ENCODE data around the gene POLK.
A peak's percentile ranks its signal among the peaks of the same experiment; 100 is the strongest.
"Not testable (repeated sequence)": the region's sequence is repeated elsewhere in the genome, so short reads cannot be mapped to it uniquely, and the experiment has no call there.

The POLK gene

DNA sequence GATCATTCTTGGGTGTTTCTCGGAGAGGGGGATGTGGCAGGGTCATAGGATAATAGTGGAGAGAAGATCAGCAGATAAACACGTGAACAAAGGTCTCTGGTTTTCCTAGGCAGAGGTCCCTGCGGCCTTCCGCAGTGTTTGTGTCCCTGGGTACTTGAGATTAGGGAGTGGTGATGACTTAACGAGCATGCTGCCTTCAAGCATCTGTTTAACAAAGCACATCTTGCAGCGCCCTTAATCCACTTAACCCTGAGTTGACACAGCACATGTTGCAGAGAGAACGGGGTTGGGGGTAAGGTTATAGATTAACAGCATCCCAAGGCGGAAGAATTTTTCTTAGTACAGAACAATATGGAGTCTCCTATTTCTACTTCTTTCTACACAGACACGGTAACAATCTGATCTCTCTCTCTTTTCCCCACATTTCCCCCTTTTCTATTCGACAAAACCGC is 99.2 kb downstream of the POLK start:
- not testable (repeated sequence) for DNase-seq (ENCODE audit: low spot score)

DNA sequence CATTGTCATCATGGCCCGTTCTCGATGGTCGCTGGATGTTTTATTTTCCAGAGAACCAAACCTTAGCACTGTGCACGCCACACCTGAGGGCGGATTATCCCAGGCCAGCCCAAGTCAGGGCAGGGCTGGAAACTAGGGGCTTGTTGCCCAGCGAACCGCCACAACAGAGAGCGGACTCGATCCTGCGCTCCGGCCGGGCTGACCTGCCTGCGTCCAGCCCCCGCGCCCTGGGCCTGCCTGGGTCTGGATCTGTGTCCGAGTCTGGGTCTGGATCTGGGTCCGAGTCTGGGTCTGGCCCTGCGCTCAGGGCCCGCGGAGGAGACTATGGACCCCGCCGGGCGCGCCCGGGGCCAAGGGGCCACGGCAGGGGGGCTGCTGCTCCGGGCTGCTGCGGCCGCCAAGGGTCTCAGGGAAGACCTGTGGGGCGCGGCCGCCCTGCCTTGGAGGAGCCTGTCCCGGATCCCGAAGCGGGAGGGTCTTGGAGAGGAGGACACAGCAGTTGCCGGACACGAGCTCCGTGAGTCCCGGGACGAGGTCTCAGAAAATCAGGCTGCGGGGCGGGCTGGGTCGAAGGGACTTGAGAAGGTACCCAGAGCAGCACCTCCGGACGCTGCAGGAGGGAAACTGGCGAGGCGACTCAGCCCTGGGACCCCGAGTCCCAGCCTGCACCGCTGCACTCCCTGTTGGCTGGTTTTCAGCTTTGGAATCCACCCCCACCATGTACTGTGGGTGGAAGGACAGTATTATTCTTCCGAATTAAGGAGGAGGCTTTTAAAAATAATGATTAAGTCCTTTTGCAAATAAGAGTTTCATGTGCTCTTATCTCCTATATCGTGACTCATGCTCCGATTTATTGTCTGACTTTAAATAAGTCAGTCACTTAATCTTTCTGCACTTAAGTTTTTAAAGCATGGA is 99.9 kb downstream of the POLK start, which contains the start of gene ANKDD1B:
Gene ANKDD1B, plus strand, starts transcription at position 143 of the 915 bp plus-strand sequence. Its CDS starts 182 bp downstream, at position 325.
- DNase-seq (ENCODE audit: low spot score): peak; percentile 68

DNA sequence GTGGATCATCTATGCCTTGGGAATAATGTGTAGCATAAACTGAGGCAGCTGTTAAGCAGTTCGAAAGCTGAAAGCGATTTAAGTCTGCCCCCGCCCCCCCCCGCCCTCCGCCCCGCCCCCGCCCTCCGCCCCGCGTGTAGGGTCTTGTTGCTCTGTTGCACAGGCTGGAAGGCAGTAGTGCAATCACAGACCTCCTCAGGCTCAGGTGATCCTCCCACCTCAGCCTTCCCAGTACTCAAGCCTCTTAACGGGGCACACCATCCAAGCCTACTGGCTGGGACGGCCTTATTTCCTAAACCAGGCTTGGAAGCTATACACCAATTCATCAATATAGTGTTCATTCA is 100.5 kb downstream of the POLK start:
- DNase-seq (ENCODE audit: low spot score): no peak

DNA sequence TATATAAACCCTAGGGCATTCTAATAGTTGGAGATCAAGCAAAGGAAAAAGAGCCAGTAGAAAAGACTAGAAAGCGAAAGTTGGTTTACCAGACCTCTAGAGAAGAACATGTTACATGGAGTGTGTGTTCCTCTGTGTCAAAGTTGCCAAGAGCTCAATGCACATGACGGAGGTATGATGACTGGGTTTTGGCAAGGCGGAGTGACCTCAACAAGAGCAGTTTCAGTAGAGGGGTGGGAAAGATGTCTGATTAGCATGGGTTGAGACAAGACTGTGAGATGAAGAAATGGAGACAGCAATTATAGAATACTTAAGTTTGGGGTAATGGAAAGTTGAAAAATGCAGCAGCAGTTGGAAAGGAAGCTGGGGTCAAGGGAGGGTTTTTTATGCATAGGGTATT is 101.2 kb downstream of the POLK start:
- DNase-seq (ENCODE audit: low spot score): no peak

DNA sequence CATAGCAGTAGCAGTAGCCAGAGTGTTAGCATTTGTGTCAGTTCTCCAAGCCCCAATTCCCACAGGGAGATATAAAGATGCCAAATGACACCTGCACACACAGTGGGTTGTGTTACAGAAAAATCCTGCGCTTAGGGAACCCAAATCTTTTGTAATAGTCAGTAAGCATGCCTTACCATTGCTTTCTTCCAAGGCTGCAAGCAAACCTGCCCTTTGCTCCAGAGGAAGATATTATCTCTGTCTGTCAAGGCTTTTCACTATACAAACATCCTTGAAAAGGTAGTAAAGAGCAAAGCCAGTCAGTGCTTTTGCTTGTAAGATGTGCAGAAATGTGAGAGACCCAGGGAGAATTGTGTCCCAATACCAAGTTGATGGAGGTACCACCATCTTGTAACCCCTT is 102.5 kb downstream of the POLK start:
- no peak for DNase-seq (ENCODE audit: low spot score)

DNA sequence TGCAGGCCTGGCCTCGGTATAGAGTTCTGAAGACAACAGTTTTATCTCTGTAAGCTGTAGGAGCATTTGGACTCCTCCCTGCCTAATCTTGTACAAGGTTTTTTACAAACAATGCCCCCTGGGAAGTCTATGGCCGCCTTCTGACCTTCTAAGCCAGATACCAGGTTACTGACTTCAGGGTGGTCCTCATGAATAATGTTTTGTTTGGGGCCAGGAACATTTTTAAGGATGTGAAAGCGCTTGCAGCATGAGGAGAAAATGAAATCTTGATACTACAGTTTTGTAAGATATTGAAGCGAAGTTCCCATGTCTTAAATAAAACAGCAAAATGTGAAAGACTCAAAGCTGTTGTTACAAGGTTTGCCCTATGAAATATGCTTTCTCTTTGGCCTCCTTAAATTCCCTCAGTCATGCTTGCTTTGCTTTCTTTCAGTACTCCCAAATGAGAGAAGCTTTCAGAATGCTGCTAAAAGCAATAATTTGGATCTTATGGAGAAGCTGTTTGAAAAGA is 104.7 kb downstream of the POLK start:
- DNase-seq (ENCODE audit: low spot score): peak; percentile 59

DNA sequence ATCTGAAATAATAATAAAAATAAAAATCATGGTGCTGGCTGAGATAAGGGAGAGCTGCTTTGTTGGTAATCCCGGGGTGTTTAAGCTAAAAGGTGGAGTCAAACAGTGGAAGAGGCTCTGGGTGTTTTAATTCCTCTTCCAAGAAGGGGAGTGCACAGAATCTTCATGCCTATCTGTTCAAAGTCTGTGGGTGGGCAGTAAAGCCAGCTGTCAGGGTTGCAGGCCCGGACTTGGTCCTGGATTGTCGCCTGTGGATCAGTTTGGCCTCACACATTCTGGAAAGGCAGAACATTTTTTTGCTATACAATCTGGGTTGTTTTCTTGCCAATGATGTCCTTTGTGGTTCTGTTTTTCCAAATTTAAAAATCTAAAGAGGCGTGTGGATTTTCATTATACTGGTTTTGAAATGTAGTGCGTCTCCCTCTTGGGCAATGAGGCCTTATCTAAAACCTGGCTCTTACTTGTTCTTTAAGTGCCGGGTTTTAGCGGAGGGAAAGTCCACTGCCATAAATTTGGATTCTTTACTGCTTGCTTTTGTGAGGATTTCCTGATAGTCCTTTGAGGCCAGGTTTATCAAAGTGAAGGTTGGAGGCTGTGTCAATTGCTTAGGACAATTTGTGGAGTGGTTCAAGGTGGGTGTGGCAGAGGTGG is 105.4 kb downstream of the POLK start:
- no peak for DNase-seq (ENCODE audit: low spot score)

DNA sequence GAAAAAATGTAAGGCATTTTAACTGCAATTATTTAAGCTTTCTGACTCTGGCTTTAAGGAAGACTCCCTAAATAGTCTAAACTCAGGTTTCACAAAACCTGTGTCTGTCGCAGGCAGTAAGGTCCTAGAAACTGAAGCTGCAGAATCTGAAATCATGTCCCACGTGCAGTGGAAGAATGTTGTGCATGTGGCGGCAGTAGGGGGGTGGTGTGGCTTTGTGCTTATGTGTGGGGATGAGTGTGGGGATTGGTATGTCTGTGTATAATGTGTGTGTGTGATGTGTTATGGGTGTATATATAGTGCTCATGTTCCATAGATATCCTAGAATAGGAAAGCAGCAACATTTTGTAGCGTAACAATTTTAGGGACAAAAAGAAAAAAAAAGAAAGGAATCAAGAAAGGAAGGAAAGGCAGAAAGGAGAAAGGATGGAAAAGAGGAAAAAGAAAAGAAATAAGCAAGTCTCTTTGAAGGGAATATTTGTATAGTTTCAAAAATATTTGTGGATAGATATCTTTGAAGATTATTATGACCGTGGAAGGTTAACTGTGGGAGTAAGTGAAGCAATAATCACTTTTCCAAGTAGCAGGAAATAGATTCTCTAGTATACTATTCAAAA is 106.2 kb downstream of the POLK start:
- DNase-seq (ENCODE audit: low spot score): no peak

DNA sequence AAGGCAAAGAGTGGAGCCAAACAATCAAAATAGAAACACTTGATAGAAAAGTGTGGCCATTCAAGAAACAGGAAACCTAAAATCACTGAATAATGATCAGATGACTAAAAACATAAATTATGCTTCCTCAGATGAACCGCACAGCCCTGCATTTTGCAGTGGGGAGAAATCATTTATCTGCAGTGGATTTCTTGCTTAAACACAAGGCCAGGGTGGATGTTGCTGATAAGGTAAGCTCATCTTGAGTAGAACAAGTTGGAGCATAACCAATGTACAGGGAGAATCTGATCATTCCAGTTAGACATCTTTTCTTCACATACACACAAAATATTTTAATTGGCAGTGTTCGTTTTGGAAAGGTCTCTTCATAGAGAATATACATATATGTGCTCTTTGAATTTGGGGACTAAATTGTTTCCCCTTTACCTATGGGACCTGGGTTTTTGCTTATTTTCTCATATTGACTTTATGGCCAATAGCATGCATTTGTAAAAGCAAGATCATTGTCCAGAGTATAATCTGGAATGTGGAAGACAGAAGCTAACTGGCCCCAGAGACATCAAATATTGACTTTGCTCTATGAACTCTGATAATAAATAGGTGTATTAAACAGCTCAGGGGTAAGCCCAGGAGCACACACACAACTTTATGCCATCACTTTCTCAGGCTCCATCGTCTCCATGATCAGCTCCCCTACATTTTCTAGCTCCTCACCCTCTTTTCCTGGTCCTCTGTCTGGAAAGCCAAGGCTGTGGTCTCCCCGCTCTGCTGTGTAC is 108.7 kb downstream of the POLK start:
- DNase-seq (ENCODE audit: low spot score): no peak

DNA sequence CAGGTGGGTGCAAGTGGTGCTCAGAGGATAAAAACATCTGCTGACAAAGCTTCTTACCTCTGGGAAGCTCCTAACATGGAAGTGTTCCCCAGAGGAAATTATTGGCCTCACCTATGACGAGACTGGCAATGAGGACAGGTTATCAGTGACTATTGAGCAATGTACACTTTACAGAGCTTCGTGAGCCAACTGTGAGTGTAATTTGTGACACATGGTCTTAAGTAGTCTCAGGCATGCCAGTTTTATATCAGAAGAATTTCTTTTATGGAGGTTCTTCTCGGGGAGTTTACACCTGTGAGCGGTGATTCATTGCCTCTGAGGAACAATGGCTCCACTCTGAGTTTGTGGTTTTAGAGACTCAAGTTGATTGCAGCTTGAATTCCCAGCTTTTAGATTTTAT is 110.9 kb downstream of the POLK start:
- DNase-seq (ENCODE audit: low spot score): no peak

DNA sequence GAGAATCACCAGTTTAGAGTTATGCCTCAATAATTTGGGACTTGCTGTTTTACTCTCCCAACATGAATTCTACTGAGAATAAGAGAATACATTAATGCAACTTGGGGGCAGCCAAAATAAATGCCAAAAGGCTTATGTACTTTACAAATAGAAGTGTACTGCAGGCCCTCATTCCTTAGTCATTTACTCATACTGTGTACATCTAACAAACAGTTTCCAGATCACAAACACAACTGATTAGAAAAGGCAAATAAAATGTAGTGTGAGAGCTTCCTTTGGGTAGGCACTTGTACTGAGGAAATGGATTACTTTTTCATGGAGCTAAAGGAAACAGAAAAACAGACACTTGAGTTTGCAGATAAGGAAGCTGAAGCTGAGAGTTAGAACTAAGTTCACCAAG is 112.2 kb downstream of the POLK start:
- no peak for DNase-seq (ENCODE audit: low spot score)

DNA sequence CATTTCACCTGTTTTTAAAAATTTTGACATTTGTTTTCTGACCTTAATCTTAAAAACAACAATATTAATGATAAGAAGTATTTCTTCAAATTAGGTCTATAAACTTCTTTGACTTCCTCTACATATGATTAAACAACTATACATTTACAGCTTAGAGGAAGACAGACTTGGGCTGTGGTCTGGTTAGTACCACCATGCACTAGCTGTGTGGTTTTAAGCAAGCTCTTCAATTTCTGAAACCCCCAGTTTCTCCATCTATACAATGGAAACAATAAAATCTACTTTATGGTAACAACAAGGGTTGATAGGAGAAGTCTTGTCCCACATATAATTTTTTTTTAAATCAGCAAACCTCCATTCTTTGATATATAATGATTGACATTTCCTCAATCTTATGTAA is 115.3 kb downstream of the POLK start:
- DNase-seq (ENCODE audit: low spot score): no peak

DNA sequence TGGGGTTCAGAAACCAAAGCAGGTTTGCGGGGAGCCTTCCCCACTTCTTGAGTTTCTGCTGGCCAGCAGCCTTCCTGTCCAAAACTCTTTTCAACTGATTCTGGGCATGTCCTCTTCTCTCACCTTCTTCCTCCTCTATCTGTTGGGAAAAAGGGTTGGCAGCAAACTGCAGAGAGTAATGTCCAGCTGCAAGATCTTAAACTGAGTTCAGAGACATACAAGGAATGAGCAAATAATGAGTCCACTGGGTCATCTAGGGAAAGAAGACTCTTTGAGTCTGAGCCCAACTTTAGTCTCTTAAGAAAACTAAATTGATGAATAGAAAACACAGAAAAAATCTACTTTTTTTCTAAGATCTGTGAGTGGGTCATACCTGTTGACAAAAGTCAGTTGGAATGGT is 116.1 kb downstream of the POLK start:
- DNase-seq (ENCODE audit: low spot score): no peak

DNA sequence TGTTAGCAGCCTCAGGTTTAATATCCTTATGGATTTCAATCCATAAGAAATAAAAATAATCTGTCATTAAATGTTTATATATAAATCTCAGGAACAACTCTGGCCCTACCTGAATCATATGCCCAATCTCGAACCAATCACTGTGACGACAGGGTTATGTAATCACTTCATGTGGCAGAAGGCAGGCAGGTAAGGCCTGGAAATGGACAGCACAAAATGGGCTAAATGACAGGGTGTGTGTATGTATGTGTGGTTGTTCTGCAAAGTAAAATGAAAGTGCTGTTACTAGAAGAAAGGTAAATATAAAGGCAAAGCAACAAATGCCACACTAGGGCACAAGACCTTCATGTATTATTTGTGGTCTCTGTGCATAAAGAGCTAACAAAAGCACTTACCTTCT is 119.2 kb downstream of the POLK start:
- DNase-seq (ENCODE audit: low spot score): no peak

DNA sequence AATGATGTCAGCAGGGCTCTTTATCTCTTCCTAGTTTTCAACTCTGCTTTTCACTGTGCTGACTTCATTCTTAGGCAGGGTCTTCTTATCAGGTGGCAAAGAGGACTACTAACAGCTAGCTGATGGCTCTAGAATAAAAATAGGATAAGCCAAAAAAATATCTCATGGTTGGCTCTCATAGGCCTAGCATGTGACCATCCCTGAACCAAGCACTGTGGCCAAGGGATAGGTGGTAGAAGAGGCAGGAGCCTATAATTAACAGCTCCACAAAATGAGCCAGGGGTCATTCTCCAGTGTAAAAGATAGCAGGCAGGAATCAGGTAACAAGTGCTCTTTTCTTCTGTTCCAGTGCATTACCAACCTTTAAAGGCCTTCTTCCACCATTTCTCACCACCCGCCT is 120.6 kb downstream of the POLK start:
- DNase-seq (ENCODE audit: low spot score): no peak

DNA sequence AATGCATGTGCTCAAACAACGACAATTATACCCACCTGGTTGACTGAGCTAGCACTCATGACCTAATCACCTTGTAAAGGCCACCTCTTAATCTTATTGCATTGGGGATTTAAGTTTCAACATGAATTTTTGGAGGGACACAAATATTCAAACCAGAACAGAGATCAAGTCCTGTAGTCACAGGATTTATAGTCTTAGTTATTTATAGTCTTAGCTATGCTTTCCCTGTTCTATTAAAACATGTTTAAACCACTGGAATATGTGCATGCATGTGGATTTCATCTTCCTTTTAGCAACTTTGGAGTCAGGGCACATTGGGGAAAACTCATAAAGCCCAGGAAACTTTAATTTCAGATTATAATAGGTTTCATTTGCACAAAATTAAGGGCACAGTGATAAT is 126.3 kb downstream of the POLK start:
- no peak for DNase-seq (ENCODE audit: low spot score)

DNA sequence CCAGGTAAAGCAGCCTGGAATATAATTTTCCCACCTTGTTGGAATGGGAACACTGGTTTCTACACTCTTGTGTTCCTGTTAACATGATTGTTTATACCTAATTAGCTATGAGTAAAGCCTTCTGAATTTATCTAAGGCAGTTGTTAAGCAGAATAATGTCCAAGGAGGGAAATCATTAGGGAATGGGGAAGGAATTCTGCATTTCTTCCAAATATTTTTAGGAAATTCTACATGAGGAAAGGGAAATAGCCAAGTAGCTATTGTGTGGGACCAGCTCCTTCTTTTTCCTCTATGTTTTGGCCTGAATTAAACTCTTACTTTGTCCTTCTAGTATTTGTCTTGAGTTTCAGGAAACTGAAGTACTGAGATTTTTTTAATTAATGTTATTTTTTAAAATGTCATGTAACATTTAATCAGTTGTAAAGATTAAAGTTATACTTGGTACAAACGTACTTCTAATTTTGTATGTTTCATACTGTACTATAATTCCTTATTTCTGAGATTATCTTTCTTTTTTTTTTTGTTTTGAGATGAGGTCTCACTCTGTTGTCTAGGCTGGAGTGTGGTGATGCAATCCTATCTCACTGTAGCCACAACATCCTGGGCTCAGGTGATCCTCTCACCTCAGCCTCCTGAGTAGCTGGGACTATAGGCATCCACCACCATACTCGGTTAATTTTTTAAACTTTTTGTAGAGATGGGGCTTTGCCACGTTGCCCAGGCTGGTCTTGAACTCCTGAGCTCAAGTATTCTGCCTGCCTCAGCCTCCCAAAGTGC is 128.0 kb downstream of the POLK start:
- no peak for DNase-seq (ENCODE audit: low spot score)

DNA sequence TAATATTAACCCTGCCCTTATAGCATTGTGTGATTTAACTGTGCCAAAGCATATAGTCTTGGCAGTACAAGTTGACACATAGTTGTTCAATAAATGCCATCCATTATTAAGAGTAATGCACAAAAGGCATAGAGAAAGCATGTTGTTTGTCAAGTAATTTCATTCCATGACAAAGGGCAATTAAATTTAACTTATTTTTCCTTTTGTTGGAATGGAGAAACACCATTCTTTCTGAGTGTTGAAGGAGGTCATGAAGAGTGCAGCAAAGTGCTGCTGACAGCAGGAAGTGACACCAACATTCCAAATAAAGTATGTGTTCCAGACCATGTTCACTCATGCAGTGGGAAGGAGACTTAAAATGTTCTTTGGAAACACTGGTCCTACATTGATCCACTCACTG is 128.7 kb downstream of the POLK start:
- DNase-seq (ENCODE audit: low spot score): no peak

DNA sequence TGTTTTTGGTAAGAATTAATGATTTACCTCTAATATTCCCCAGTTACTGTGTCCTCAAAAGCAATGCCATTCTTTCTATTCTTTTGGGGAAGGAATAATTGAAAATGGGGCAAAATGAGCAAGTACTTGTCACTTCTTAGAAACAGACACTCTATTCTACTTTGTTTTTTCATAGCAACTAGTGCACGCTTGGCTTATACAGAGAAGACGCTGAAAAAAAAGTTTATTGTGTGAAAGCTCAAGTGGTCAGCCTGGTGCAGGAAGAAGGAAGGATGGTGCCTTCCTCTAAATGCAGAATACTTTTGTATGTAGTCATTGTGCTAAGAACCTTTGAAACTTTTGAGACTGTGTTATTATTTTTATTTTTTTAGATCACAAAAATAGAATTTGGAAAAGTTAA is 129.1 kb downstream of the POLK start:
- DNase-seq (ENCODE audit: low spot score): no peak

DNA sequence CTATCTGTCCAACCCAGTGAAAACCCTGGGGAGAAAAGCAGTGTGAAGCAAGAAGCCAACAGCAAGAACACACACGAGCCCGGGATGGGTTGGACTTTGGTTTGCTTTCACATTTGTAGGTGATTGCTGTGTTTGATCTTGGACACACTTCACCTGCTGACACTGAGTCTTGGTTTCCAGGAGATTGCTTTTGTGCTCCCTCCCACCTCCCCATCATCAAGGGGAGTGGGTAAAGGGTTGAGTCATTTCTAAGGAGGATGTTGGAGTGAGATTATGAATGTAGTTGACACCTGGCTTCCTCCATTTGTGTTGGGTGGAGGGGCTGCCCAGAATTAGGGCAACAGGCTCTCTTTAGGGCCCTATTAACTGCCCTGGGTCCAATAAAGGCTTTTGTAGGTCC is 137.0 kb downstream of the POLK start:
- DNase-seq (ENCODE audit: low spot score): no peak
